ENCODE results near the gene SSH2. TPM values are rescaled to one million over a fixed set of nuclear protein-coding genes. Genes with fewer than 3 reads are reported as not detected.

SSH2 gene
- total RNA-seq, 2 experiments from 2014 or later: 37.5 to 43.5 TPM

- Mint-ChIP-seq H3K27me3 (no peaks in the 10 kb centered on the region), H3K36me3 (ENCODE audit: low read depth) (peaks cover 15% of the 10 kb centered on the region), H3K4me3 (no peak overlapping the region), H3K9me3 (no peaks in the 10 kb centered on the region), H3K27ac (peak overlapping the region; percentile 27), H3K4me1 (ENCODE audit: low read depth) (peaks cover 53% of the 10 kb centered on the region)
- ATAC-seq (no peak), DNase-seq (no peak)
- intact Hi-C loops (cut with micrococcal nuclease): no loop called here
- ChIA-PET CTCF (interaction anchor here (1.4 to 1.9 kb wide), 4 partner anchors 11 to 180 kb away, joined by 3 to 9 read pairs (median 4); no protein-coding TSS in a partner anchor), POLR2A (interaction anchor here (1.0 to 1.9 kb wide), 2 partner anchors 11 to 134 kb away, joined by 3 to 7 read pairs; no protein-coding TSS in a partner anchor)
- TF ChIP-seq, protein P1, sequence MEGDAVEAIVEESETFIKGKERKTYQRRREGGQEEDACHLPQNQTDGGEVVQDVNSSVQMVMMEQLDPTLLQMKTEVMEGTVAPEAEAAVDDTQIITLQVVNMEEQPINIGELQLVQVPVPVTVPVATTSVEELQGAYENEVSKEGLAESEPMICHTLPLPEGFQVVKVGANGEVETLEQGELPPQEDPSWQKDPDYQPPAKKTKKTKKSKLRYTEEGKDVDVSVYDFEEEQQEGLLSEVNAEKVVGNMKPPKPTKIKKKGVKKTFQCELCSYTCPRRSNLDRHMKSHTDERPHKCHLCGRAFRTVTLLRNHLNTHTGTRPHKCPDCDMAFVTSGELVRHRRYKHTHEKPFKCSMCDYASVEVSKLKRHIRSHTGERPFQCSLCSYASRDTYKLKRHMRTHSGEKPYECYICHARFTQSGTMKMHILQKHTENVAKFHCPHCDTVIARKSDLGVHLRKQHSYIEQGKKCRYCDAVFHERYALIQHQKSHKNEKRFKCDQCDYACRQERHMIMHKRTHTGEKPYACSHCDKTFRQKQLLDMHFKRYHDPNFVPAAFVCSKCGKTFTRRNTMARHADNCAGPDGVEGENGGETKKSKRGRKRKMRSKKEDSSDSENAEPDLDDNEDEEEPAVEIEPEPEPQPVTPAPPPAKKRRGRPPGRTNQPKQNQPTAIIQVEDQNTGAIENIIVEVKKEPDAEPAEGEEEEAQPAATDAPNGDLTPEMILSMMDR (IDR thresholded peaks at IDR 0.05): no peak
These were observed 301.4 kb downstream of the SSH2 start for GRCh38 chr17:29628644-29629043.

DNA sequence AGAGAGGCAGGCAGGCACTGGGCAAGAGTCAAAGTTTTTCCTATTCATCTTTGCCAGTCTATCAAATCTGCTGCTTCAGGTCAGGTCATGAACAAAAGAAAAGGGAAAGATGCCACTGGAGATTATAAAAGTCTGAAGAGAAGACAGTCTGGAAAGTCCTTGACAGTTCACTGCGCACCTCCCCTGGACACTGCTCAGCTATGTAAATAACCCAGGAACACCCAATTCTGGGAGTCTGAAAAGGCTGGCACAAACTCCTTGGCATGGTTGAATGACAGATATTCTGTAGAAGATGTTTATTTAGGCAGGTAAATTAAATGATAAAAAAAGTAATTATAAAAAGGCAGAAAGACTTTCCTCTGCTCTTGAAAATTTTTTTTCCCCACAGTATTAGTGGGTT lies 302.1 kb downstream of the SSH2 start:
- ChIA-PET POLR2A (interaction anchor here (1.8 to 1.9 kb wide), 2 partner anchors 10 kb away, joined by 6 to 7 read pairs; no protein-coding TSS in a partner anchor), CTCF (interaction anchor here (1.4 to 1.9 kb wide), 4 partner anchors 10 to 180 kb away, joined by 3 to 18 read pairs (median 6); no protein-coding TSS in a partner anchor)
- no peak for ATAC-seq
- intact Hi-C loops (cut with micrococcal nuclease): no loop called here
- peaks cover 15% of the 10 kb centered on the region for H3K36me3 Mint-ChIP-seq (ENCODE audit: low read depth)
- H3K9me3 Mint-ChIP-seq: no peaks in the 10 kb centered on the region
- no peaks in the 10 kb centered on the region for H3K27me3 Mint-ChIP-seq
- no peak overlapping the region for H3K4me3 Mint-ChIP-seq
- DNase-seq: no peak
- TF ChIP-seq, protein P1 (IDR thresholded peaks at IDR 0.05): no peak
- H3K27ac Mint-ChIP-seq: peak overlapping the region; percentile 27
- H3K4me1 Mint-ChIP-seq (ENCODE audit: low read depth): peaks cover 60% of the 10 kb centered on the region

DNA sequence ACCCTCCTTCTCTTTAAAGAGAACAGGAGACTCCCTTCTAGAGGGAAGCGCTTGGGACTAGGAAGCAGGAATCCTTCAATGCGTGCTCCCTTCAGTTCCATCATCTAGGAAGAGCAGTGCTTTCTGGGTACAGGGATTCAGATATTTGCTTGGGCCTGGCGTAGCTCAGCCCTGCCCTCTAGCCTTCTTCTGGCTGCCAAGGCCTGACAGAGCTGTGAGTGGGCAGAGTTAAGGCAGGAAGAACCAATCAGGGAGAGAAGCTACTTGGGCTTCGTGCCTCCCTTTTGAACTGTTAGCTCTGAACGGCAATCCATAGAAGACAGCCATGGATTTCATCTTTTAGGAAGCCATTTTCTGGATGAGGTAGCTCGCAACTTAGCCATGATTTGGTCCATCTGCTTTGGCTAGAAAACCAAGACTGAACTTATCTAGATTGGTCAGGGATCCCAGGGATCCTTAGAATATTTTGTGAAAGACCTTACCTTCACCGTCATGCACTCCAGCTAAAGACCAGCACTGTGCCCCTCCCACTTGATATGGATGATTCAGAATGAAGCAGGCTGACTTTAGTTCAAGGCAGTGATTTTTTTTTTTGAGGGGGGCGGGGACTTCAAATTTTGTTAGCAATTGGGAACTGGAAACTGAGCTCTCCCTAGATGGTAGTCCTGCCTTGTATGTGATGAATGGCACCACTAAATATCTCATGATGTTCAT lies 304.8 kb downstream of the SSH2 start:
- Mint-ChIP-seq H3K4me3 (no peak overlapping the region), H3K27ac (peak overlapping the region; percentile 75), H3K9me3 (no peaks in the 10 kb centered on the region), H3K36me3 (ENCODE audit: low read depth) (peaks cover 6% of the 10 kb centered on the region), H3K27me3 (no peaks in the 10 kb centered on the region), H3K4me1 (ENCODE audit: low read depth) (peaks cover 64% of the 10 kb centered on the region)
- intact Hi-C loops (cut with micrococcal nuclease): no loop called here
- no peak for DNase-seq
- ChIA-PET CTCF (interaction anchor here (0.6 to 2.5 kb wide), 12 partner anchors 10 to 405 kb away, joined by 3 to 12 read pairs (median 4); partner anchors contain the start of gene ANKRD13B), POLR2A (interaction anchor here (0.8 to 2.1 kb wide), 2 partner anchors 9 to 14 kb away, joined by 3 to 8 read pairs; no protein-coding TSS in a partner anchor)
- TF ChIP-seq, protein P1 (IDR thresholded peaks at IDR 0.05): no peak
- ATAC-seq: no peak

- Mint-ChIP-seq H3K9me3 (no peaks in the 10 kb centered on the region), H3K27me3 (no peaks in the 10 kb centered on the region), H3K4me3 (no peak overlapping the region), H3K4me1 (ENCODE audit: low read depth) (peaks cover 58% of the 10 kb centered on the region), H3K36me3 (ENCODE audit: low read depth) (peaks cover 4% of the 10 kb centered on the region), H3K27ac (peak overlapping the region; percentile 71)
- TF ChIP-seq, protein P1 (IDR thresholded peaks at IDR 0.05): no peak
- intact Hi-C loops (cut with micrococcal nuclease): no loop called here
- ATAC-seq: peak; percentile 25
- POLR2A ChIA-PET: interaction anchor here (0.8 to 2.1 kb wide), 2 partner anchors 8 to 15 kb away, joined by 3 to 8 read pairs; no protein-coding TSS in a partner anchor
- DNase-seq: peak; percentile 67
- CTCF ChIA-PET: interaction anchor here (0.7 to 2.5 kb wide), 9 partner anchors 9 to 307 kb away, joined by 3 to 12 read pairs (median 8); partner anchors contain the start of gene ANKRD13B
These were observed 305.4 kb downstream of the SSH2 start for GRCh38 chr17:29624586-29624985.

- CTCF ChIA-PET: interaction anchor here (0.7 to 1.3 kb wide), 5 partner anchors 16 to 156 kb away, joined by 3 to 4 read pairs (median 4); no protein-coding TSS in a partner anchor
- POLR2A ChIA-PET: interaction anchor here (0.8 to 1.5 kb wide), 4 partner anchors 10 to 137 kb away, joined by 3 to 6 read pairs (median 4); no protein-coding TSS in a partner anchor
These were observed 306.8 kb downstream of the SSH2 start for GRCh38 chr17:29623283-29623647.

More at GRCh38 chr17:29623283-29623647, 306.8 kb downstream of the SSH2 start:
- Mint-ChIP-seq H3K4me3 (peak overlapping the region; percentile 77), H3K27me3 (no peaks in the 10 kb centered on the region), H3K36me3 (ENCODE audit: low read depth) (peaks cover 4% of the 10 kb centered on the region), H3K4me1 (ENCODE audit: low read depth) (peaks cover 48% of the 10 kb centered on the region), H3K27ac (peak overlapping the region; percentile 71), H3K9me3 (no peaks in the 10 kb centered on the region)
- ATAC-seq (peak; percentile 5), DNase-seq (no peak)
- intact Hi-C loops (cut with micrococcal nuclease): no loop called here
- TF ChIP-seq, protein P1 (IDR thresholded peaks at IDR 0.05): no peak
